ENCODE measurements around the gene COPE. TPM values are rescaled to one million over a fixed set of nuclear protein-coding genes. Genes with fewer than 3 reads are reported as not detected.

COPE gene
- total RNA-seq, 1 experiment from 2014 or later: 177 TPM

- H3K27me3 ChIP-seq (ENCODE audit: control insufficient read depth, insufficient read depth, low read length): no peaks in the 10 kb centered on the region
- in situ Hi-C loops (cut with HindIII; ENCODE audit: low pct_unique_long_range_greater_than_20kb, low sequenced_read_pairs) (no loop called here), intact Hi-C loops (cut with micrococcal nuclease; ENCODE audit: unreplicated experiment) (no loop called here)
- TF ChIP-seq POLR2AphosphoS5 (IDR thresholded peaks at IDR 0.05; ENCODE audit: low read depth, low read length) (no peak), TCF7L2 (IDR thresholded peaks at IDR 0.05; ENCODE audit: low read depth, low read length) (no peak), REST (IDR thresholded peaks at IDR 0.05; ENCODE audit: insufficient read depth in 1 of 2, low read depth in 2 of 2, low read length in 1 of 2) (no peak), CTCF (IDR thresholded peaks at IDR 0.05) (no peak), SIN3A (IDR thresholded peaks at IDR 0.05; ENCODE audit: borderline replicate concordance, insufficient read depth, low read depth, low read length) (no peak)
- ATAC-seq (no peak), DNase-seq (ENCODE audit: low read depth, low spot score) (no peak)
- H3K27ac ChIP-seq (ENCODE audit: low read length): no peak overlapping the region
- BruUV-seq (replicated peaks): no TSS peak
- peaks cover 8% of the 10 kb centered on the region for H3K36me3 ChIP-seq (ENCODE audit: control insufficient read depth, insufficient read depth, low read length)
- no peaks in the 10 kb centered on the region for H3K4me1 ChIP-seq (ENCODE audit: control insufficient read depth, insufficient read depth, low read length)
- POLR2A ChIA-PET: no interaction called here
- H3K9me3 ChIP-seq (ENCODE audit: control insufficient read depth, insufficient read depth, low read depth, low read length): no peaks in the 10 kb centered on the region
- no peak overlapping the region for H3K4me3 ChIP-seq (ENCODE audit: low read depth in 2 of 2, low read length in 2 of 2)
- CTCF ChIA-PET: no interaction called here
These were observed 62.0 kb downstream of the COPE start for GRCh38 chr19:18857223-18857622.

DNA sequence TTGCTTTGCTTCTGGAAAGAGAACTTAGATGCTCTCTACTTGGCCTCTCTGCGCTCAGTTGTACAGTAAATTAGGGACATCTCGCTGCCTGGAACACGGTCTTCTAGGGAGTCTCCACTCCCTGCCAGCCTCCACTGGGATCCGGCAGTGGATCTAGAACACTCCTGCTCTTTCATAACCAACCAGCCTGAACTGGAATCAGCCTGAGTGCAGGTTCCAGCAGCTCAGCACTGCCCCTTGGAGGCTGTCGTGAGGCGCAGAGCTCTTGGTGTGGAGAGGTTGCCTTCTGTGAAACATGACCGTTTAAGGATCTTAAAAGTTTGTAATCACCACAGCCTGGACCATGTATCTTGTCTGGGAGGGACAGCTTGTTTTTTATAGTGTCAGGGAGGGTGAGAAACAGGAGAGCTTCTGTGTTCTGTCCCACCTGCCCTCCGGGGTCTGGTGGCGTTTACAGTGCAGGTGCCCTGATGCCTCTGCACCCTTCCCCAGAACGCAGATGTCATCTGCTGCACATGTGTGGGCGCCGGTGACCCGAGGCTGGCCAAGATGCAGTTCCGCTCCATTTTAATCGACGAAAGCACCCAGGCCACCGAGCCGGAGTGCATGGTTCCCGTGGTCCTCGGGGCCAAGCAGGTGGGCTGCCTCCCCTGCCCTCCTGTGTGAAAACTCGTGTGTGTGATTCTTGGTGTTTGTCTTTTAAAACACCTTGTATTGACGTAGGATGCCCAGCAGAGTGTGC is 62.6 kb downstream of the COPE start:
- no TSS peak for BruUV-seq (replicated peaks)

More for the DNA sequence above, 62.6 kb downstream of the COPE start:
- no peak for DNase-seq (ENCODE audit: low read depth, low spot score)
- CTCF ChIA-PET: no interaction called here
- Histone ChIP-seq H3K9me3 (ENCODE audit: control insufficient read depth, insufficient read depth, low read depth, low read length) (no peaks in the 10 kb centered on the region), H3K4me3 (ENCODE audit: low read depth in 2 of 2, low read length in 2 of 2) (no peak overlapping the region), H3K36me3 (ENCODE audit: control insufficient read depth, insufficient read depth, low read length) (peaks cover 5% of the 10 kb centered on the region; the same call in 1 of the 2 replicates), H3K27me3 (ENCODE audit: control insufficient read depth, insufficient read depth, low read length) (no peaks in the 10 kb centered on the region), H3K4me1 (ENCODE audit: control insufficient read depth, insufficient read depth, low read length) (no peaks in the 10 kb centered on the region), H3K27ac (ENCODE audit: low read length) (no peak overlapping the region)
- TF ChIP-seq SIN3A (IDR thresholded peaks at IDR 0.05; ENCODE audit: borderline replicate concordance, insufficient read depth, low read depth, low read length): no peak
- TF ChIP-seq REST (IDR thresholded peaks at IDR 0.05; ENCODE audit: insufficient read depth in 1 of 2, low read depth in 2 of 2, low read length in 1 of 2): no peak
- no peak; the same call in 1 of the 2 replicates for TF ChIP-seq CTCF (IDR thresholded peaks at IDR 0.05)
- TF ChIP-seq TCF7L2 (IDR thresholded peaks at IDR 0.05; ENCODE audit: low read depth, low read length): no peak
- TF ChIP-seq POLR2AphosphoS5 (IDR thresholded peaks at IDR 0.05; ENCODE audit: low read depth, low read length): no peak
- peak; percentile 69; the same call in 1 of the 2 replicates for ATAC-seq
- intact Hi-C loops (cut with micrococcal nuclease; ENCODE audit: unreplicated experiment): no loop called here
- in situ Hi-C loops (cut with HindIII; ENCODE audit: low pct_unique_long_range_greater_than_20kb, low sequenced_read_pairs): no loop called here
- POLR2A ChIA-PET: interaction anchor here (0.7 kb wide), 1 partner anchor 214 kb away, joined by 3 read pairs; no protein-coding TSS in a partner anchor

Data from Panc1 (cell line).